A549 (cell line): ENCODE measurements around the gene HLCS. TPM values are rescaled to one million over a fixed set of nuclear protein-coding genes. Genes with fewer than 3 reads are reported as not detected.

Experiments used
- ATOH8 ChIP-seq: fragments of 250-450 bp; sonication (Bioruptor Pico); IDR thresholded peaks from 2 replicates; pipeline ENCODE4 v1.5.0; 2020; ENCODE audit warnings: low read depth, mild to moderate bottlenecking, moderate library complexity
- BCL3 ChIP-seq: fragments of >200 bp; sonication (Bioruptor Twin); formaldehyde crosslinking; IDR thresholded peaks from 3 replicates; pipeline ENCODE4 v1.6.1; 2016
- BHLHE40 ChIP-seq: IDR thresholded peaks from 2 replicates; pipeline ENCODE4 v1.6.1; 2012; ENCODE audit warnings: low read depth, low read length, inconsistent platforms
- CEBPB ChIP-seq, 2 experiments: fragments of >200 bp in 1 of 2; sonication (Bioruptor Twin) in 1 of 2; formaldehyde crosslinking in 1 of 2; IDR thresholded peaks; 2 replicates each; pipeline ENCODE4 v1.6.1; 2012 to 2016
- E2F6 ChIP-seq: IDR thresholded peaks from 2 replicates; pipeline ENCODE4 v1.6.1; 2012; ENCODE audit warnings: low read depth, borderline replicate concordance
- EHF ChIP-seq: fragments of 250-450 bp; sonication (Bioruptor Pico); IDR thresholded peaks from 2 replicates; pipeline ENCODE4 v1.5.0; 2020; ENCODE audit warnings: mild to moderate bottlenecking
- EP300 ChIP-seq, 2 experiments: fragments of >200 bp; sonication (Bioruptor Twin); formaldehyde crosslinking; IDR thresholded peaks; 2 replicates in 1 of 2; 3 replicates in 1 of 2; pipeline ENCODE4 v1.6.1; 2016 to 2017
- ESRRA ChIP-seq: fragments of 150-350 bp; IDR thresholded peaks from 2 replicates; pipeline ENCODE4 v1.6.1; 2014; ENCODE audit warnings: mild to moderate bottlenecking, low read length, borderline replicate concordance
- FOSL2 ChIP-seq, 2 experiments: fragments of 450-650 bp in 1 of 2; fragments of >200 bp in 1 of 2; sonication (Bioruptor Twin) in 1 of 2; formaldehyde crosslinking; IDR thresholded peaks; 2 replicates each; pipeline versions ENCODE4 v1.5.0 to v1.6.1; 2016 to 2020; ENCODE audit warnings: mild to moderate bottlenecking in 1 of 2, moderate library complexity in 1 of 2
- FOXS1 ChIP-seq: fragments of 250-450 bp; sonication (Bioruptor Pico); IDR thresholded peaks from 2 replicates; pipeline ENCODE4 v1.5.0; 2020; ENCODE audit warnings: mild to moderate bottlenecking, moderate library complexity
- GATA3 ChIP-seq: IDR thresholded peaks from 2 replicates; pipeline ENCODE4 v1.6.1; 2012; ENCODE audit warnings: borderline replicate concordance
- HDAC2 ChIP-seq: fragments of 200-600 bp; sonication (generic); IDR thresholded peaks from 2 replicates; pipeline ENCODE4 v1.6.1; 2016
- HES2 ChIP-seq: fragments of >200 bp; sonication (Bioruptor Twin); formaldehyde crosslinking; IDR thresholded peaks from 2 replicates; pipeline ENCODE4 v1.6.1; 2016
- HEYL ChIP-seq: fragments of 250-450 bp; sonication (Bioruptor Pico); IDR thresholded peaks from 2 replicates; pipeline ENCODE4 v1.8.0; 2021; ENCODE audit warnings: mild to moderate bottlenecking, moderate library complexity
- HOXA7 ChIP-seq: fragments of 250-450 bp; sonication (Bioruptor Pico); IDR thresholded peaks from 2 replicates; pipeline ENCODE4 v1.5.0; 2020; ENCODE audit warnings: mild to moderate bottlenecking, moderate library complexity
- HOXB13 ChIP-seq: fragments of 250-450 bp; sonication (Bioruptor Pico); IDR thresholded peaks from 2 replicates; pipeline ENCODE4 v1.5.0; 2020; ENCODE audit warnings: low read depth, mild to moderate bottlenecking, moderate library complexity
- KDM1A ChIP-seq: fragments of 200-600 bp; sonication (generic); IDR thresholded peaks from 2 replicates; pipeline ENCODE4 v1.6.1; 2016; ENCODE audit warnings: low read depth, mild to moderate bottlenecking
- KDM5A ChIP-seq: fragments of 200-600 bp; sonication (generic); IDR thresholded peaks from 2 replicates; pipeline ENCODE4 v1.6.1; 2016; ENCODE audit warnings: antibody characterized with exemption, mild to moderate bottlenecking
- MAZ ChIP-seq: fragments of 150-350 bp; IDR thresholded peaks from 2 replicates; pipeline ENCODE4 v1.6.1; 2014; ENCODE audit warnings: antibody characterized with exemption, low read depth, low read length, borderline replicate concordance
- NFE2L2 ChIP-seq: fragments of 150-350 bp; conservative IDR thresholded peaks from 2 replicates; pipeline ENCODE4 v1.6.1; 2014; ENCODE audit warnings: low read length
- RAD21 ChIP-seq, 2 experiments: fragments of >200 bp in 1 of 2; sonication (Bioruptor Twin) in 1 of 2; formaldehyde crosslinking in 1 of 2; IDR thresholded peaks in 1 of 2; conservative IDR thresholded peaks in 1 of 2; 2 replicates in 1 of 2; 3 replicates in 1 of 2; pipeline ENCODE4 v1.6.1; 2012 to 2018; ENCODE audit warnings: inconsistent platforms in 1 of 2
- RARB ChIP-seq: fragments of 250-450 bp; sonication (Bioruptor Pico); IDR thresholded peaks from 2 replicates; pipeline ENCODE4 v1.8.0; 2021; ENCODE audit warnings: mild to moderate bottlenecking, moderate library complexity
- REST ChIP-seq: fragments of 200-600 bp; sonication (generic); IDR thresholded peaks from 2 replicates; pipeline ENCODE4 v1.6.1; 2016; ENCODE audit warnings: antibody characterized with exemption, mild to moderate bottlenecking, moderate library complexity
- SREBF2 ChIP-seq: fragments of 450-650 bp; IDR thresholded peaks from 2 replicates; pipeline ENCODE4 v1.6.1; 2014; ENCODE audit warnings: mild to moderate bottlenecking, moderate library complexity
- TFCP2L1 ChIP-seq: fragments of 250-450 bp; sonication (Bioruptor Pico); IDR thresholded peaks from 2 replicates; pipeline ENCODE4 v1.5.0; 2021; ENCODE audit warnings: mild to moderate bottlenecking
- TP53 ChIP-seq: fragments of 250-450 bp; sonication (Bioruptor Pico); IDR thresholded peaks from 2 replicates; pipeline ENCODE4 v1.5.0; 2021; ENCODE audit warnings: mild to moderate bottlenecking, moderate library complexity
- USF2 ChIP-seq: fragments of 450-650 bp; IDR thresholded peaks from 2 replicates; pipeline ENCODE4 v1.6.1; 2014; ENCODE audit warnings: antibody characterized with exemption
- ZC3H11A ChIP-seq: fragments of 450-650 bp; IDR thresholded peaks from 2 replicates; pipeline ENCODE4 v1.6.1; 2014; ENCODE audit warnings: antibody characterized with exemption, mild to moderate bottlenecking
- ZFP36 ChIP-seq: fragments of 450-650 bp; IDR thresholded peaks from 2 replicates; pipeline ENCODE4 v1.6.1; 2014; ENCODE audit warnings: borderline replicate concordance; ENCODE audit not compliant: partially characterized antibody
- ZNF302 ChIP-seq: fragments of 250-450 bp; sonication (Bioruptor Pico); IDR thresholded peaks from 2 replicates; pipeline ENCODE4 v1.9.0; 2021; ENCODE audit warnings: inconsistent platforms, mild to moderate bottlenecking, moderate library complexity
- polyA plus RNA-seq, 4 experiments: library from polyadenylated mRNA; depleted of rRNA in 3 of 4; stranded (reverse); fragments of >200 nt; fragmentation: RNase III in 1 of 4; extraction: RNeasy Plus Mini Kit Qiagen cat#74134 plus additional on column Dnase treatment in 1 of 4; gene quantifications; 2 replicates in 3 of 4; 3 replicates in 1 of 4; pipeline ENCODE4 v1.2.3, GENCODE V29; 2011 to 2017

Gene HLCS
- polyA plus RNA-seq, 2 of the 4 experiments (the other 2 are of a cell fraction): 8.4 to 24.3 TPM

GRCh38 chr21:36909901-36910561, 56.4 kb downstream of the HLCS start (continued):
- TF ChIP-seq TP53 (CRISPR knock-in tag) (no peak), HEYL (no peak), BCL3 (peak; percentile 88; the same call in 2 of the 3 replicates), ZC3H11A (no peak), ZNF302 (CRISPR knock-in tag) (peak; percentile 47; the same call in 1 of the 2 replicates), TFCP2L1 (CRISPR knock-in tag) (peak; percentile 53; the same call in 1 of the 2 replicates), NFE2L2 (no peak), KDM5A (no peak), HOXA7 (peak; percentile 49; the same call in 1 of the 2 replicates), HOXB13 (CRISPR knock-in tag) (peak; percentile 48; the same call in 1 of the 2 replicates), USF2 (no peak), RAD21 (conservative IDR thresholded peaks at IDR 0.05 in 1 of 2, IDR thresholded peaks at IDR 0.05 in 1 of 2) (peak in 1 of 2 experiments; percentile 57; a peak in 3 of 5 replicates), REST (no peak), ESRRA (no peak), EHF (CRISPR knock-in tag) (no peak), MAZ (no peak), BHLHE40 (no peak), E2F6 (no peak), FOXS1 (CRISPR knock-in tag) (peak; percentile 55; the same call in 1 of the 2 replicates), HES2 (peak; percentile 91), GATA3 (peak; percentile 97), ZFP36 (peak; percentile 42), ATOH8 (CRISPR knock-in tag) (peak; percentile 47; the same call in 1 of the 2 replicates), EP300 (IDR thresholded peaks at IDR 0.05) (peak; percentile 96), CEBPB (IDR thresholded peaks at IDR 0.05) (peak; percentile 95 to 97), FOSL2 (IDR thresholded peaks at IDR 0.05) (peak; percentile 92), FOSL2 (CRISPR knock-in tag; IDR thresholded peaks at IDR 0.05) (peak; percentile 99), KDM1A (no peak), RARB (CRISPR knock-in tag) (peak; percentile 75; the same call in 1 of the 2 replicates), SREBF2 (no peak), HDAC2 (no peak)
